ENCODE data around the gene HHIP.

DNA sequence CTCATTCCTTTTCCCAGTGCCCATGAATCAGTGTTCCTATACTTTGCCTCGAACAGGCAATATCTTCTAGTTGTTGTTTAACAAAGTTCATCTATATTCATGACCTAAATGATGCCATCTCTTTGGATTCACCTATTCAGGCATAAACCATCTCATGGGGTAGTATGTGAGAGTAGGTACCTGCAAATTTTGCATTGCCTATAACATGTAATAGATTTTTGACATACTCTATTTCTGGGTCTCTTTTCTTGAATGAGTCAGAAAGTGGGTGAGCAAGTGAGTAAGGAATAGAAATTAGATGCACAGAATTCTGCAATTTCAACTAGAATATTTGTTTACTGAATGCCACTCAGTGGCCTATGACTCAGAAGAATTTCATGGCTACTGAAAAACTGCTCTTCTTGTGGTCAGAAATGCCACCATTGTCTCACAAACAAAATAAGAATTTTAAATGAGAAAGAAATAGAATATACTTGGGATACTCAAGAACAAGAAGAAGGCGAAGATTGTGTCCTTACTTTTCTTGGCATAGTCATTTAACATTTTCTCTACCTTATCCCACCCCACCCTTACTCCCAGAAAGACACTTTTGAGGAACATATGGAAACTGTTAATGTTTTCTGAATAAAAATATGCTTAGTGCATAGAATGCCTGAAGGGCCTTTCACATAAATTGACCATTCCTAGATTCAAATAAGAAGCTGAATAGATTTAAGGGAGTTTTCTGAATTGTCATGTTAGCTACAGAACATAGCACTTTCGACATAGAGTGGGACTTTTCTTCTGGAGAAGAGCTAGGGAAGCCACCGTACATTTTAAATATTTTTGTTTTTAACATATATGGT is 86.8 kb downstream of the HHIP start:
- TF ChIP-seq CTCF (IDR thresholded peaks at IDR 0.05) (no peak), EP300 (IDR thresholded peaks at IDR 0.05) (no peak), POLR2A (IDR thresholded peaks at IDR 0.05) (no peak)
